Measurements from ENCODE around the gene RAD54L2. TPM values are rescaled to one million over a fixed set of nuclear protein-coding genes. Genes with fewer than 3 reads are reported as not detected.
"Not testable (repeated sequence)": the region's sequence is repeated elsewhere in the genome, so short reads cannot be mapped to it uniquely, and the experiment has no call there.

The RAD54L2 gene
- total RNA-seq, 4 donors from 2014 or later: 22.1 to 57.8 (median 26.5) TPM

- no peak for DNase-seq
- peaks cover 0 to 36% (median 0%) of the 10 kb centered on the region in 3 donors for H3K36me3 ChIP-seq
- no peaks in the 10 kb centered on the region for H3K27me3 ChIP-seq
- no peak for TF ChIP-seq POLR2A (IDR thresholded peaks at IDR 0.05)
- TF ChIP-seq CTCF (IDR thresholded peaks at IDR 0.05): no peak
- no peaks in the 10 kb centered on the region for H3K4me1 ChIP-seq
- no peak overlapping the region for H3K27ac ChIP-seq
- H3K9me3 ChIP-seq: no peaks in the 10 kb centered on the region
- no peak overlapping the region for H3K4me3 ChIP-seq
These were observed 11.7 kb downstream of the RAD54L2 start for GRCh38 chr3:51550080-51550819.

- DNase-seq: no peak
- no peak for TF ChIP-seq CTCF (IDR thresholded peaks at IDR 0.05)
- no peak for TF ChIP-seq POLR2A (IDR thresholded peaks at IDR 0.05)
- H3K27me3 ChIP-seq: no peaks in the 10 kb centered on the region
- no peak overlapping the region for H3K4me3 ChIP-seq
- no peaks in the 10 kb centered on the region for H3K9me3 ChIP-seq
- peaks cover 0 to 8% (median 0%) of the 10 kb centered on the region in 3 donors for H3K36me3 ChIP-seq
- no peak overlapping the region for H3K27ac ChIP-seq
- H3K4me1 ChIP-seq: peaks cover 0 to 7% (median 0%) of the 10 kb centered on the region in 4 donors
These were observed 19.5 kb downstream of the RAD54L2 start for GRCh38 chr3:51557993-51558392.

- Histone ChIP-seq H3K4me3 (no peak overlapping the region), H3K27me3 (no peaks in the 10 kb centered on the region), H3K9me3 (no peaks in the 10 kb centered on the region), H3K27ac (no peak overlapping the region), H3K4me1 (peaks cover 0 to 7% (median 0%) of the 10 kb centered on the region in 4 donors), H3K36me3 (no peaks in the 10 kb centered on the region)
- no peak for TF ChIP-seq CTCF (IDR thresholded peaks at IDR 0.05)
- no peak for TF ChIP-seq POLR2A (IDR thresholded peaks at IDR 0.05)
- DNase-seq: no peak
These were observed 20.9 kb downstream of the RAD54L2 start for GRCh38 chr3:51559411-51559888.

GRCh38 chr3:51559961-51560360, 21.4 kb downstream of the RAD54L2 start:
- Histone ChIP-seq H3K27ac (no peak overlapping the region), H3K27me3 (no peaks in the 10 kb centered on the region), H3K9me3 (no peaks in the 10 kb centered on the region), H3K36me3 (no peaks in the 10 kb centered on the region), H3K4me1 (peaks cover 0 to 7% (median 0%) of the 10 kb centered on the region in 4 donors), H3K4me3 (no peak overlapping the region)
- TF ChIP-seq POLR2A (IDR thresholded peaks at IDR 0.05) (no peak), CTCF (IDR thresholded peaks at IDR 0.05) (no peak)
- DNase-seq: no peak

GRCh38 chr3:51562403-51562802, 23.9 kb downstream of the RAD54L2 start:
- H3K27ac ChIP-seq, H3K27me3 ChIP-seq, H3K36me3 ChIP-seq, DNase-seq, H3K4me3 ChIP-seq, H3K4me1 ChIP-seq, H3K9me3 ChIP-seq: not testable (repeated sequence)

- H3K4me3 ChIP-seq: no peak overlapping the region
- TF ChIP-seq POLR2A (IDR thresholded peaks at IDR 0.05) (no peak), CTCF (IDR thresholded peaks at IDR 0.05) (no peak)
- DNase-seq: no peak
- H3K36me3 ChIP-seq: peaks cover 0 to 2% (median 0%) of the 10 kb centered on the region in 3 donors
- no peak overlapping the region for H3K27ac ChIP-seq
- no peaks in the 10 kb centered on the region for H3K27me3 ChIP-seq
- no peaks in the 10 kb centered on the region for H3K4me1 ChIP-seq
- H3K9me3 ChIP-seq: no peaks in the 10 kb centered on the region
These were observed 29.5 kb downstream of the RAD54L2 start for GRCh38 chr3:51568036-51568435.
